Sigmoid colon (tissue), 7 donors: Measurements from ENCODE around the gene DNAJB9. TPM values are rescaled to one million over a fixed set of nuclear protein-coding genes. Genes with fewer than 3 reads are reported as not detected.

Experiments
- DNase-seq: peaks from one replicate; pipeline ENCODE4 v3.0.0-alpha.2; 2019
- H3K27ac ChIP-seq, 4 donors: fragments of 200-600 bp; sonication (generic); one replicate each; pipeline ENCODE4 v1.5.1; 2016 to 2019; ENCODE audit warnings: mild to moderate bottlenecking in 1 of 4
- H3K27me3 ChIP-seq, 3 donors: fragments of 200-600 bp; sonication (generic); one replicate each; pipeline ENCODE4 v1.5.1; 2019; ENCODE audit warnings: mild to moderate bottlenecking in 1 of 3
- H3K36me3 ChIP-seq, 4 donors: fragments of 200-600 bp; sonication (generic); one replicate each; pipeline ENCODE4 v1.5.1; 2016 to 2019
- H3K4me1 ChIP-seq, 4 donors: fragments of 200-600 bp; sonication (generic); one replicate each; pipeline ENCODE4 v1.5.1; 2017 to 2019
- H3K4me3 ChIP-seq, 4 donors: fragments of 200-600 bp; sonication (generic); one replicate each; pipeline ENCODE4 v1.5.1; 2017 to 2019; ENCODE audit warnings: mild to moderate bottlenecking in 2 of 4, moderate library complexity in 1 of 4
- H3K9me3 ChIP-seq, 4 donors: fragments of 200-600 bp in 3 of 4; sonication (generic) in 3 of 4; one replicate each; pipeline versions ENCODE4 v1.5.1 to v1.6.1; 2013 to 2019
- CTCF ChIP-seq, 4 experiments: fragments of 450-650 bp in 3 of 4; fragments of 200-600 bp in 1 of 4; IDR thresholded peaks; one replicate each; pipeline ENCODE4 v1.5.1; 2016 to 2019; ENCODE audit warnings: antibody characterized with exemption in 4 of 4, mild to moderate bottlenecking in 3 of 4, moderate library complexity in 2 of 4
- EP300 ChIP-seq, 4 donors: sonication (generic); formaldehyde crosslinking; IDR thresholded peaks; one replicate each; pipeline ENCODE4 v1.6.1; 2017; ENCODE audit warnings: antibody characterized with exemption in 4 of 4
- POLR2A ChIP-seq, 2 donors: fragments of 450-650 bp; IDR thresholded peaks; one replicate each; pipeline ENCODE4 v1.6.1; 2016; ENCODE audit warnings: antibody characterized with exemption in 2 of 2, mild to moderate bottlenecking in 2 of 2, moderate library complexity in 2 of 2
- POLR2AphosphoS5 ChIP-seq, 4 donors: sonication (generic); formaldehyde crosslinking; IDR thresholded peaks; one replicate each; pipeline ENCODE4 v1.6.1; 2017; ENCODE audit warnings: antibody characterized with exemption in 4 of 4
- WGBS, 2 donors: extraction: QIAGEN DNeasy Blood & Tissue Kit; methylation state at CpG; one replicate each; pipeline ENCODE4 v1.1.7; 2013; 5-methylcytosine and 5-hydroxymethylcytosine counted together
- intact Hi-C: fragments of 100-400 bp; cut with DNase I; formaldehyde crosslinking; loops from one replicate; pipeline ENCODE4 v1.15.1; 2023
- polyA plus RNA-seq, 3 donors: library from polyadenylated mRNA; stranded (reverse); fragments of 200-250 nt; gene quantifications; one replicate each; pipeline ENCODE4 v1.2.3, GENCODE V29; 2013
- total RNA-seq, 4 donors: library from RNA; depleted of rRNA; stranded (reverse); fragments of >200 nt; gene quantifications; one replicate each; pipeline ENCODE4 v1.1.0, GENCODE V29; 2016
- donor health status: healthy with polysubstance abuse.
- donor health status: Bipolar disorder and iron deficiency.
- donor health status: healthy.

The DNAJB9 gene
- total and polyA plus RNA-seq, 7 donors, result 7.8 to 44.3 (median 17.2) TPM

GRCh38 chr7:108568801-108569380 is 783 bp upstream of the DNAJB9 start:
- WGBS, 2 donors, result 8 to 9% methylated on average over 24 of the region's 24 CpGs
- intact Hi-C loops, result loop anchor here (1.0 kb wide), 1 partner anchor 43 kb away; the partner anchor contains the start of gene PNPLA8
- Histone ChIP-seq H3K27ac (peak overlapping the region; percentile 97 to 99 (median 98)), H3K9me3 (no peaks in the 10 kb centered on the region), H3K4me3 (peak overlapping the region; percentile 79 to 90 (median 84)), H3K27me3 (no peaks in the 10 kb centered on the region), H3K4me1 (peaks cover 0 to 37% (median 26%) of the 10 kb centered on the region in 4 donors), H3K36me3 (peaks cover 0 to 32% (median 4%) of the 10 kb centered on the region in 4 donors)
- TF ChIP-seq EP300 (IDR thresholded peaks at IDR 0.05) (no peak), POLR2AphosphoS5 (IDR thresholded peaks at IDR 0.05) (no peak), CTCF (IDR thresholded peaks at IDR 0.05) (no peak), POLR2A (IDR thresholded peaks at IDR 0.05) (no peak)
- DNase-seq, result no peak

- no peaks in the 10 kb centered on the region for H3K9me3 ChIP-seq
- peak overlapping the region; percentile 97 to 99 (median 98) for H3K27ac ChIP-seq
- TF ChIP-seq EP300 (IDR thresholded peaks at IDR 0.05) (no peak), POLR2AphosphoS5 (IDR thresholded peaks at IDR 0.05) (peak in 3 of 4 donors; percentile 25 to 38 (median 34)), CTCF (IDR thresholded peaks at IDR 0.05) (no peak), POLR2A (IDR thresholded peaks at IDR 0.05) (peak in 1 of 2 donors; percentile 8)
- DNase-seq, result peak; percentile 68
- H3K36me3 ChIP-seq, result peaks cover 0 to 26% (median 2%) of the 10 kb centered on the region in 4 donors
- no peaks in the 10 kb centered on the region for H3K27me3 ChIP-seq
- peak overlapping the region; percentile 79 to 90 (median 84) for H3K4me3 ChIP-seq
- H3K4me1 ChIP-seq, result peaks cover 0 to 37% (median 26%) of the 10 kb centered on the region in 4 donors
- WGBS, 2 donors, result 0% methylated on average over 36 of the region's 36 CpGs
- intact Hi-C loops, result no loop called here
These were observed 577 bp downstream of the DNAJB9 start for GRCh38 chr7:108570146-108570755.

DNA sequence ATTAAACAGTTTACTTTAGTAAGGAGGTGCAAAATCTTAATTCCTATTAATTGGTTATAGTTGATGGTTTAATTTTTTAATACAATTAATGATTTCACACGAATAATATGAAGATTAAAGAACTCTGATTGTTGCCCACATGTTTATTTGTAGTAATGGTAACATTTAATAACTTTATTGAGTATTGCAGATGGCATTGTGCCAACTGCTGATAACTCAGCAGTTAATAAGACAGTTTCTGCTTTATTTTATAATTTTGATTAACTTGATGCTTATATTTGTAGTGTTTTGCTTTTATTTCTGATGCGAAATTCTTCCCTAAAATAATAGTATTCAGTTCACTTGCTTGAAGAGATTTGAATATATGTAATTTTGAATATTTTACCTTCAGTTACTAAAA is 2.8 kb downstream of the DNAJB9 start:
- intact Hi-C loops, result no loop called here
- TF ChIP-seq POLR2A (IDR thresholded peaks at IDR 0.05) (no peak), POLR2AphosphoS5 (IDR thresholded peaks at IDR 0.05) (no peak), EP300 (IDR thresholded peaks at IDR 0.05) (no peak), CTCF (IDR thresholded peaks at IDR 0.05) (no peak)
- no peaks in the 10 kb centered on the region for H3K9me3 ChIP-seq
- H3K36me3 ChIP-seq, result peaks cover 0 to 18% (median 0%) of the 10 kb centered on the region in 4 donors
- H3K4me3 ChIP-seq, result no peak overlapping the region
- H3K27me3 ChIP-seq, result no peaks in the 10 kb centered on the region
- 92 to 94% methylated on average over 2 of the region's 2 CpGs for WGBS, 2 donors
- DNase-seq, result no peak
- H3K27ac ChIP-seq, result no peak overlapping the region
- H3K4me1 ChIP-seq, result peaks cover 0 to 32% (median 25%) of the 10 kb centered on the region in 4 donors

DNA sequence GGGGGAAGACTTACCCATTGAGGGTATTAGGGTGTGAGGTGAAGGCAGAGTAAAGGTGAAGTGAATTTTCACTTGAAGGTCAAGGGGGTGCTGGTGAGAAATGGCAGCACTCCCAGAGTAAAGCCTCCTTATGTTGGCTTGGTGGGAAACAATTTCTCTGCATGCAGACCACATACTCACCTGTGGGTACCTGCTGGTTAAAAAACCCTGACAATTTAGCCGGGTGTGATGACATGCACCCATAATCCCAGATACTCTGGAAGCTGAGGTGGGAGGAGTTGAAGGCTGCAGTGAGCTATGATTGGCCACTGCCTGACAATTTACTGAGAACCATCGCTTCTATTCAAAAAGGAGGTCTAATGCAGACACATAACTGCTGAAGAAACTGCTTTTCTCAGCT is 5.5 kb downstream of the DNAJB9 start:
- H3K36me3 ChIP-seq, result peaks cover 0 to 29% (median 7%) of the 10 kb centered on the region in 4 donors
- intact Hi-C loops, result no loop called here
- 93 to 96% methylated on average over 2 of the region's 2 CpGs for WGBS, 2 donors

More for the DNA sequence above, 5.5 kb downstream of the DNAJB9 start:
- H3K4me3 ChIP-seq, result no peak overlapping the region
- H3K27ac ChIP-seq, result no peak overlapping the region
- H3K4me1 ChIP-seq, result peaks cover 0 to 17% (median 14%) of the 10 kb centered on the region in 4 donors
- no peak for TF ChIP-seq POLR2A (IDR thresholded peaks at IDR 0.05)
- no peak for TF ChIP-seq CTCF (IDR thresholded peaks at IDR 0.05)
- TF ChIP-seq EP300 (IDR thresholded peaks at IDR 0.05), result no peak
- no peak for TF ChIP-seq POLR2AphosphoS5 (IDR thresholded peaks at IDR 0.05)
- no peaks in the 10 kb centered on the region for H3K9me3 ChIP-seq
- no peak for DNase-seq
- no peaks in the 10 kb centered on the region for H3K27me3 ChIP-seq
